IgD-negative memory B cell (primary cell): ENCODE measurements around the gene TRIM36. TPM values are rescaled to one million over a fixed set of nuclear protein-coding genes. Genes with fewer than 3 reads are reported as not detected.

Experiments used
- H3K27ac Mint-ChIP-seq, 3 donors: one replicate each; pipeline ENCODE4 v1.8.0; 2020 to 2022; ENCODE audit warnings: mild to moderate bottlenecking in 3 of 3, mixed read lengths in 3 of 3, moderate library complexity in 1 of 3
- H3K27me3 Mint-ChIP-seq: one replicate; pipeline ENCODE4 v1.8.0; 2021; ENCODE audit warnings: mixed read lengths
- H3K36me3 Mint-ChIP-seq: one replicate; pipeline ENCODE4 v1.8.0; 2020; ENCODE audit warnings: mild to moderate bottlenecking, mixed read lengths
- H3K4me1 Mint-ChIP-seq, 3 donors: one replicate each; pipeline ENCODE4 v1.8.0; 2020 to 2022; ENCODE audit warnings: mixed read lengths in 3 of 3, mild to moderate bottlenecking in 1 of 3
- H3K4me3 Mint-ChIP-seq, 4 donors: one replicate each; pipeline ENCODE4 v1.8.0; 2020 to 2022; ENCODE audit warnings: mild to moderate bottlenecking in 4 of 4, mixed read lengths in 4 of 4, moderate library complexity in 3 of 4
- H3K9me3 Mint-ChIP-seq, 3 donors: one replicate each; pipeline ENCODE4 v1.8.0; 2020 to 2021; ENCODE audit warnings: mixed read lengths in 3 of 3, mild to moderate bottlenecking in 1 of 3
- polyA plus RNA-seq: library from polyadenylated mRNA; unstranded; fragments of 300-500 nt; fragmentation: Illumina TruSeq; gene quantifications from one replicate; pipeline ENCODE4 v1.2.3, GENCODE V29; 2021

The TRIM36 gene
- polyA plus RNA-seq, 1 donor from 2014 or later, result not detected

GRCh38 chr5:115126303-115126702 lies 43.4 kb downstream of the TRIM36 start:
- Mint-ChIP-seq H3K4me3 (no peak overlapping the region), H3K27me3 (no peaks in the 10 kb centered on the region), H3K27ac (no peak overlapping the region), H3K9me3 (peaks cover 0 to 4% (median 0%) of the 10 kb centered on the region in 3 donors), H3K36me3 (no peaks in the 10 kb centered on the region), H3K4me1 (no peaks in the 10 kb centered on the region)

GRCh38 chr5:115124741-115125140 lies 45.0 kb downstream of the TRIM36 start:
- H3K9me3 Mint-ChIP-seq, result peaks cover 0 to 5% (median 0%) of the 10 kb centered on the region in 3 donors
- no peak overlapping the region for H3K4me3 Mint-ChIP-seq
- no peaks in the 10 kb centered on the region for H3K36me3 Mint-ChIP-seq
- no peak overlapping the region for H3K27ac Mint-ChIP-seq
- peaks cover 3% of the 10 kb centered on the region for H3K27me3 Mint-ChIP-seq
- H3K4me1 Mint-ChIP-seq, result no peaks in the 10 kb centered on the region

DNA sequence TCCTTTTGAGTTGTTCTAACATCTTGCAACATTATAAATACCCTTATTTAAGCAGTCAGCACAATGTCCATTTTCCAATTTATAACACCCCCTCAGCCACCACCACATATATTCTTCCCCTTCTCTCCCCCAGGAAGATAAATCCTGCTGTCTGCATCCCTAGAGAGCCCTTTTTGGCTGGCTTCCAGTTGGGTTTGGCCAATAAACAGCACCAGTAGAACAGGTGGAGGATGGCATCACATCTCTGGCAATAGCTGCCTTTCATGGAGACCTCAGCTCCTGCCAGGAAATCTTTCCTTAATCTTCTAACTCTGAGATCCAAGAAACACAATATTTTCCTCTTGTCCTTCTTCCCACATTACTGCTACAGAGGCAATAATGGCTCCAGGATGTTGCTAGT lies 53.7 kb downstream of the TRIM36 start:
- Mint-ChIP-seq H3K27ac (no peak overlapping the region), H3K36me3 (peaks cover 2% of the 10 kb centered on the region), H3K27me3 (peaks cover 12% of the 10 kb centered on the region), H3K9me3 (peaks cover 0 to 7% (median 2%) of the 10 kb centered on the region in 3 donors), H3K4me1 (no peaks in the 10 kb centered on the region), H3K4me3 (no peak overlapping the region)

GRCh38 chr5:115109840-115110239 lies 59.9 kb downstream of the TRIM36 start:
- Mint-ChIP-seq H3K27ac (no peak overlapping the region), H3K4me1 (no peaks in the 10 kb centered on the region), H3K9me3 (no peaks in the 10 kb centered on the region), H3K36me3 (peaks cover 3% of the 10 kb centered on the region), H3K4me3 (no peak overlapping the region), H3K27me3 (peaks cover 15% of the 10 kb centered on the region)

GRCh38 chr5:115109356-115109755 lies 60.4 kb downstream of the TRIM36 start:
- Mint-ChIP-seq H3K27ac (no peak overlapping the region), H3K36me3 (peaks cover 3% of the 10 kb centered on the region), H3K27me3 (peaks cover 16% of the 10 kb centered on the region), H3K4me3 (no peak overlapping the region), H3K9me3 (no peaks in the 10 kb centered on the region), H3K4me1 (no peaks in the 10 kb centered on the region)

GRCh38 chr5:115100319-115100955 lies 69.3 kb downstream of the TRIM36 start:
- peaks cover 4% of the 10 kb centered on the region for H3K27me3 Mint-ChIP-seq

DNA sequence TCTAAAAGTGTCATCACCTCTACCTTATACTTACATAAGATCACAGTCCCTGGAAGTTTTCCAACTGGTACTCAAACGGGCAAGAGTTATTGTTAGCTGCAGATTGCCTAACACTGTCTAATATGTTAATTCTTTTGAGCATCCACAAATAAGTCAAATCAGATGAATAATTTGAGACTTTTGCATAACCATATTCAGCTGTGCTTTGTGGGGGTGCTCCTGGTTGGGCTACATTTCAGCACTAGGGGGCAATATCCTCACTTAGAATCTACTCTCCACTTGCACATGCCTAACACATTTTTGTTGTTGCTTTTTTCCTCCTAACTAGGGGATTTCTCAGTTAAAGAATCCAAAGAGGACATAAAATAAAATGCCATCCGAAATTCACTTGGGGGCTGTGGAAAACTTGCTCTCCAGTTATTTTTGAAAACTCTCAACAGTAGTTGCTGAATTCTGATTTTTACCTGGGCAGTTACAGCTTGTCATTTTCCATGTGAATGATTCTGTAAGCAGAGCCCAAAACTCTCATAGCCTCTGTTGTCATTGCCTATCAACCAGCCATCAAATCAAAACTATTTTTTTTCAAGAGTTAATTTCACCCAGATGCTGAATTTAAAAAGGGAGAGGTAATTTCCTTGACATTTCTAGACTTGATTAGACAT lies 71.5 kb downstream of the TRIM36 start:
- no peak overlapping the region for H3K4me3 Mint-ChIP-seq
- no peak overlapping the region for H3K27ac Mint-ChIP-seq
- no peaks in the 10 kb centered on the region for H3K9me3 Mint-ChIP-seq
- no peaks in the 10 kb centered on the region for H3K27me3 Mint-ChIP-seq
- no peaks in the 10 kb centered on the region for H3K36me3 Mint-ChIP-seq
- H3K4me1 Mint-ChIP-seq, result peaks cover 0 to 5% (median 3%) of the 10 kb centered on the region in 3 donors

More at GRCh38 chr5:115100319-115100955, 69.3 kb downstream of the TRIM36 start:
- H3K9me3 Mint-ChIP-seq, result no peaks in the 10 kb centered on the region
- H3K36me3 Mint-ChIP-seq, result no peaks in the 10 kb centered on the region
- H3K27ac Mint-ChIP-seq, result peak overlapping the region in 1 of 3 donors; percentile 4
- H3K4me1 Mint-ChIP-seq, result peaks cover 0 to 5% (median 3%) of the 10 kb centered on the region in 3 donors
- no peak overlapping the region for H3K4me3 Mint-ChIP-seq

GRCh38 chr5:115097236-115097635 lies 72.5 kb downstream of the TRIM36 start:
- no peaks in the 10 kb centered on the region for H3K9me3 Mint-ChIP-seq

DNA sequence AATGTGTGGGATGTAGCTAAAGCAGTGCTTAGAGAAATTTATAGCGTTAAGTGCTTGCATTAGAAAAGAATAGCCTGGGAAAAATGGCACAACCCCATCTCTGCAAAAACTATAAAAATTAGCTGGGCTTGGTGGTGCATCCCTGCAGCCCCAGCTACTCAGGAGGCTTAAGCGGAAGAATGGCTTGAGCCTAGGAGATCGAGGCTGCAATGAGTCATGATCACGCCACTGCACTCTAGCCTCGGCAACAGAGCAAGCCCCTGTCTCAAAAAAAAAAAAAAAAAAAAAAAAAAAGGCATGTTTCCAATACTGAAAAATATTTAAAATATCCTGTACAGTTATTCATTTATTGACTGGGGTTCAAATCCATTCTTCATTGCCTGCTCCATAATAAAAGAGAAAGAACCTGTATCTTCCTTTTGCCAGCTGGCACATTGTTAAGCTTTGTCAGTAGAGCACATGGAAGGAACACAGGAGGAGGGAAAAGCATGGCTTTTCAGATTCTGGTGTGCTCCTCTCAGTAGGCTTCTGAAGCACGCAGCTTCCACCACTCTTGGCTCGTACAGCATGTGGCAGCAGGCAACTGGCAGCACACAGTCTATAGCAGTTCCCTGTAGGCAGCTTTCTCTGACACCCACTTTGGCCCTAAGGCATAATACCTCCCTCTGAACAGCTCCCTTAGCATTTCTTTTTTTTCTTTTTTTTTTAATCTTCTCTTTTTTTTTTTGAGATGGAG lies 73.5 kb downstream of the TRIM36 start:
- H3K9me3 Mint-ChIP-seq, result no peaks in the 10 kb centered on the region
- H3K27ac Mint-ChIP-seq, result no peak overlapping the region
- peaks cover 0 to 5% (median 3%) of the 10 kb centered on the region in 3 donors for H3K4me1 Mint-ChIP-seq
- no peaks in the 10 kb centered on the region for H3K27me3 Mint-ChIP-seq
- no peak overlapping the region for H3K4me3 Mint-ChIP-seq
- no peaks in the 10 kb centered on the region for H3K36me3 Mint-ChIP-seq

More at GRCh38 chr5:115097236-115097635, 72.5 kb downstream of the TRIM36 start:
- Mint-ChIP-seq H3K36me3 (no peaks in the 10 kb centered on the region), H3K27me3 (no peaks in the 10 kb centered on the region), H3K4me3 (no peak overlapping the region), H3K27ac (no peak overlapping the region), H3K4me1 (peaks cover 0 to 5% (median 3%) of the 10 kb centered on the region in 3 donors)

GRCh38 chr5:115087951-115088350 lies 81.8 kb downstream of the TRIM36 start:
- H3K9me3 Mint-ChIP-seq, result no peaks in the 10 kb centered on the region
- no peak overlapping the region for H3K4me3 Mint-ChIP-seq
- peaks cover 4% of the 10 kb centered on the region for H3K36me3 Mint-ChIP-seq
- H3K27ac Mint-ChIP-seq, result no peak overlapping the region
- H3K27me3 Mint-ChIP-seq, result peaks cover 8% of the 10 kb centered on the region
- H3K4me1 Mint-ChIP-seq, result no peaks in the 10 kb centered on the region

- Mint-ChIP-seq H3K4me1 (no peaks in the 10 kb centered on the region), H3K4me3 (no peak overlapping the region), H3K36me3 (peaks cover 4% of the 10 kb centered on the region), H3K9me3 (no peaks in the 10 kb centered on the region), H3K27me3 (peaks cover 8% of the 10 kb centered on the region), H3K27ac (no peak overlapping the region)
Measured at GRCh38 chr5:115086473-115086872, 83.2 kb downstream of the TRIM36 start.

GRCh38 chr5:115084246-115084793 lies 85.4 kb downstream of the TRIM36 start:
- no peak overlapping the region for H3K27ac Mint-ChIP-seq
- H3K4me3 Mint-ChIP-seq, result no peak overlapping the region
- H3K27me3 Mint-ChIP-seq, result peaks cover 8% of the 10 kb centered on the region
- H3K36me3 Mint-ChIP-seq, result peaks cover 4% of the 10 kb centered on the region
- H3K9me3 Mint-ChIP-seq, result no peaks in the 10 kb centered on the region
- H3K4me1 Mint-ChIP-seq, result no peaks in the 10 kb centered on the region

DNA sequence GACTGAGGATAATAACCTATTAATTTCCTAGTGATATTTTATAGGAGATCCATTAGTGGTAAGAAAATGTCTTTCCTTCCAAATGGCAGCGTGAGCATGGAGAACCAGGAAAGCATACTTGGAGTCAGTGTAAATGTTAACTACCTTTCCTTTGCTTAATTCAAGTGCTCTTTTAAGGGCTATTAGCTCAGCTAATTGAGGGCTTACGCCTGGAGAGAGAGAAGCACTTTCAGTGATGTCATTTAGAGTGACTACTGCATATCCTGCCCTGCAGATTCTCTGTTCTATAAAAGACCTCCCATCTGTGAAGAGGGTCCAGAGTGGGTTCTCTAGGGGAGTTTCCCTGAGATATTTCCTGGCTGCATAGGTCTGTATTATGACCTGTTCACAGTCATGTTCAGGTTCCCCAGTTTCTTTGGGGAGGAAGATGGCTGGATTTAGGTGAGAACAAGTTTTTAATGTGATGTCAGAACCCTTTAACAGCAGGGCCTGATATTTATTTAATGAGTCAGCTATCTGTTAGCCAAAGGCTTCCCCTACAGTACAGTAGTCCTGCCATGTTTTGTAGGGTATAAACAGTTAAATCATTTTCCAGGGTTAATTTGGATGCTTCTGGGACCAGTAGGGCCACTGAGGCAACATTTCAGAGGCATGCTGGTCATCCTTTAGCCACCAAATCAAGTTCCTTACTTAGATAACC lies 89.6 kb downstream of the TRIM36 start:
- Mint-ChIP-seq H3K27ac (no peak overlapping the region), H3K9me3 (no peaks in the 10 kb centered on the region), H3K4me3 (no peak overlapping the region), H3K36me3 (no peaks in the 10 kb centered on the region), H3K27me3 (no peaks in the 10 kb centered on the region), H3K4me1 (peaks cover 0 to 2% (median 2%) of the 10 kb centered on the region in 3 donors)
